Stimulated activated CD4-positive, alpha-beta T cell treated with anti-CD3 and anti-CD28 coated beads, Interleukin-12 subunit alpha, Interleukin-12 subunit beta, amount 100 ng/mL, for 48 hours (primary cell): ENCODE results near the gene CTNNA2.

Experiments
- DNase-seq, 3 donors: peaks; one replicate each; pipeline ENCODE4 v3.0.0-alpha.2; 2020; ENCODE audit warnings: low read depth in 2 of 3, low spot score in 1 of 3

Gene CTNNA2

GRCh38 chr2:79782576-79783452, 270.0 kb downstream of the CTNNA2 start:
- DNase-seq: no peak

- no peak for DNase-seq
Measured at GRCh38 chr2:79788952-79789651, 276.3 kb downstream of the CTNNA2 start.

GRCh38 chr2:79789811-79790210, 277.0 kb downstream of the CTNNA2 start:
- DNase-seq: no peak

GRCh38 chr2:79792090-79792489, 279.2 kb downstream of the CTNNA2 start:
- DNase-seq: no peak

- DNase-seq: no peak
Measured at GRCh38 chr2:79793006-79793405, 280.2 kb downstream of the CTNNA2 start.

GRCh38 chr2:79796641-79797040, 283.8 kb downstream of the CTNNA2 start:
- no peak for DNase-seq

- DNase-seq: no peak
Measured at GRCh38 chr2:79798776-79799175, 285.9 kb downstream of the CTNNA2 start.

- DNase-seq: no peak
Measured at GRCh38 chr2:79799729-79800128, 286.9 kb downstream of the CTNNA2 start.

- DNase-seq: no peak
Measured at GRCh38 chr2:79801082-79801481, 288.2 kb downstream of the CTNNA2 start.

GRCh38 chr2:79817288-79817687, 304.4 kb downstream of the CTNNA2 start:
- DNase-seq: no peak

- DNase-seq: no peak
Measured at GRCh38 chr2:79820281-79820680, 307.4 kb downstream of the CTNNA2 start.

- no peak for DNase-seq
Measured at GRCh38 chr2:79822136-79822535, 309.3 kb downstream of the CTNNA2 start.

GRCh38 chr2:79824086-79824786, 311.4 kb downstream of the CTNNA2 start:
- DNase-seq: no peak

GRCh38 chr2:79827881-79828280, 315.0 kb downstream of the CTNNA2 start:
- no peak for DNase-seq

GRCh38 chr2:79830501-79830900, 317.6 kb downstream of the CTNNA2 start:
- DNase-seq: no peak

GRCh38 chr2:79831961-79832360, 319.1 kb downstream of the CTNNA2 start:
- DNase-seq: no peak

- DNase-seq: no peak
Measured at GRCh38 chr2:79832511-79833234, 319.8 kb downstream of the CTNNA2 start.

GRCh38 chr2:79833235-79833878, 320.5 kb downstream of the CTNNA2 start:
- no peak for DNase-seq

GRCh38 chr2:79835911-79836310, 323.1 kb downstream of the CTNNA2 start:
- DNase-seq: no peak

GRCh38 chr2:79844011-79844410, 331.2 kb downstream of the CTNNA2 start:
- no peak for DNase-seq

GRCh38 chr2:79846878-79847277, 334.0 kb downstream of the CTNNA2 start:
- no peak for DNase-seq
